Gastrocnemius medialis (tissue), 4 donors: ENCODE measurements around the gene PIGH.

Source experiments
- CTCF ChIP-seq, 5 experiments: fragments of 450-650 bp in 3 of 5; fragments of 200-600 bp in 2 of 5; sonication (generic) in 2 of 5; IDR thresholded peaks in 4 of 5; conservative IDR thresholded peaks in 1 of 5; 1 replicate in 4 of 5; 2 replicates in 1 of 5; pipeline ENCODE4 v1.5.1; 2016 to 2019; ENCODE audit warnings: antibody characterized with exemption in 5 of 5, mild to moderate bottlenecking in 3 of 5, moderate library complexity in 3 of 5
- POLR2A ChIP-seq, 2 donors: fragments of 450-650 bp; IDR thresholded peaks; one replicate each; pipeline ENCODE4 v1.6.1; 2017; ENCODE audit warnings: antibody characterized with exemption in 2 of 2, mild to moderate bottlenecking in 2 of 2, moderate library complexity in 2 of 2

- TF ChIP-seq CTCF (IDR thresholded peaks at IDR 0.05 in 4 of 5, conservative IDR thresholded peaks at IDR 0.05 in 1 of 5): no peak
- TF ChIP-seq POLR2A (IDR thresholded peaks at IDR 0.05): no peak
These were observed 46.1 kb upstream of the PIGH start for GRCh38 chr14:67646131-67646530.
